Measurements from ENCODE around the gene ZNF892. TPM values are rescaled to one million over a fixed set of nuclear protein-coding genes. Genes with fewer than 3 reads are reported as not detected.

The ZNF892 gene
- total and polyA plus RNA-seq, 2 of the 4 experiments (the other 2 are of a cell fraction): 0.46 to 2.7 TPM

- no peak overlapping the region for H3K4ac ChIP-seq (ENCODE audit: low read depth, low read length)
- no peak for ATAC-seq (ENCODE audit: low read depth)
- no peaks in the 10 kb centered on the region for H3K4me1 ChIP-seq (ENCODE audit: control insufficient read depth, insufficient read depth, low read length)
- H4K8ac ChIP-seq (ENCODE audit: low read depth in 2 of 2, low read length in 2 of 2): no peak overlapping the region
- dilution Hi-C loops (cut with HindIII; ENCODE audit: low sequenced_read_pairs, unreplicated experiment) (no loop called here), in situ Hi-C loops (cut with MboI; ENCODE audit: low sequenced_read_pairs) (no loop called here), intact Hi-C loops (cut with micrococcal nuclease) (loop anchor here (10.0 kb wide), 1 partner anchor 710 kb away; no protein-coding TSS in a partner anchor)
- H3K27me3 ChIP-seq (ENCODE audit: control insufficient read depth, insufficient read depth, low read length): no peaks in the 10 kb centered on the region
- ChIA-PET CTCF (no interaction called here), POLR2A (ENCODE audit: unreplicated experiment) (no interaction called here)
- no peak overlapping the region for H2AK9ac ChIP-seq (replicated peaks; ENCODE audit: low read depth, low read length, poor library complexity)
- no peak overlapping the region for H2AFZ ChIP-seq (replicated peaks; ENCODE audit: low read length, poor library complexity)
- no peaks in the 10 kb centered on the region; the same call in none of the 2 replicates for H3K9me3 ChIP-seq (ENCODE audit: control insufficient read depth, insufficient read depth, low read length)
- 60% methylated on average over 1 of the region's 3 CpGs; no CpG with 5 or more reads in 1 of the 2 experiments for WGBS, 2 experiments (ENCODE audit: extremely low coverage in 2 of 2, insufficient read length in 1 of 2)
- no peaks in the 10 kb centered on the region for H3K9me1 ChIP-seq (ENCODE audit: insufficient read depth, low read length)
- H3K4me2 ChIP-seq (ENCODE audit: low read depth, low read length): no peak overlapping the region
- no peak overlapping the region for H4K91ac ChIP-seq (ENCODE audit: insufficient read depth, low read depth, low read length)
- no peak overlapping the region for H3K27ac ChIP-seq (ENCODE audit: insufficient read depth, low read length)
- DNase-seq: no peak
- no peak overlapping the region for H2AK5ac ChIP-seq (ENCODE audit: low read depth, low read length)
- no peak overlapping the region for H3K56ac ChIP-seq (ENCODE audit: extremely low read depth, insufficient read depth, low read length)
- H4K20me1 ChIP-seq (ENCODE audit: insufficient read depth, low read length): no peaks in the 10 kb centered on the region
- TF ChIP-seq CTCF (conservative IDR thresholded peaks at IDR 0.05; ENCODE audit: low read depth, low read length) (no peak), USF2 (IDR thresholded peaks at IDR 0.05; ENCODE audit: low read depth, low read length) (no peak), BHLHE40 (IDR thresholded peaks at IDR 0.05; ENCODE audit: low read depth, low read length) (no peak), FOS (IDR thresholded peaks at IDR 0.05; ENCODE audit: low read depth, low read length) (no peak), POLR2A (IDR thresholded peaks at IDR 0.05; ENCODE audit: low read depth, low read length) (no peak), MAFK (IDR thresholded peaks at IDR 0.05; ENCODE audit: low read depth, low read length) (no peak), RCOR1 (IDR thresholded peaks at IDR 0.05; ENCODE audit: insufficient replicate concordance, low read length) (no peak), CEBPB (IDR thresholded peaks at IDR 0.05; ENCODE audit: low read depth, low read length) (no peak), CHD1 (IDR thresholded peaks at IDR 0.05; ENCODE audit: low read depth, low read length) (no peak), SMC3 (IDR thresholded peaks at IDR 0.05; ENCODE audit: low read depth, low read length) (no peak), MXI1 (IDR thresholded peaks at IDR 0.05; ENCODE audit: borderline replicate concordance, low read depth, low read length) (no peak), NFE2L2 (IDR thresholded peaks at IDR 0.05; ENCODE audit: low read depth, low read length) (no peak), RAD21 (IDR thresholded peaks at IDR 0.05; ENCODE audit: low read length) (no peak), RFX5 (IDR thresholded peaks at IDR 0.05; ENCODE audit: low read depth, low read length) (no peak), MAZ (IDR thresholded peaks at IDR 0.05; ENCODE audit: borderline replicate concordance, low read depth, low read length) (no peak)
- TF ChIP-seq, protein P1, sequence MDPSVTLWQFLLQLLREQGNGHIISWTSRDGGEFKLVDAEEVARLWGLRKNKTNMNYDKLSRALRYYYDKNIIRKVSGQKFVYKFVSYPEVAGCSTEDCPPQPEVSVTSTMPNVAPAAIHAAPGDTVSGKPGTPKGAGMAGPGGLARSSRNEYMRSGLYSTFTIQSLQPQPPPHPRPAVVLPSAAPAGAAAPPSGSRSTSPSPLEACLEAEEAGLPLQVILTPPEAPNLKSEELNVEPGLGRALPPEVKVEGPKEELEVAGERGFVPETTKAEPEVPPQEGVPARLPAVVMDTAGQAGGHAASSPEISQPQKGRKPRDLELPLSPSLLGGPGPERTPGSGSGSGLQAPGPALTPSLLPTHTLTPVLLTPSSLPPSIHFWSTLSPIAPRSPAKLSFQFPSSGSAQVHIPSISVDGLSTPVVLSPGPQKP (IDR thresholded peaks at IDR 0.05; ENCODE audit: borderline replicate concordance, low read depth, low read length): no peak
- H3K9ac ChIP-seq (ENCODE audit: low read depth, low read length): no peak overlapping the region
- H3K18ac ChIP-seq (ENCODE audit: low read depth, low read length): no peak overlapping the region
- no TSS peak for BruUV-seq (replicated peaks)
- H2BK120ac ChIP-seq (ENCODE audit: low read depth, low read length): no peak overlapping the region
- H3K36me3 ChIP-seq (ENCODE audit: control insufficient read depth, insufficient read depth, low read length): no peaks in the 10 kb centered on the region
- H2BK15ac ChIP-seq (ENCODE audit: low read depth, low read length): no peak overlapping the region
- no peak overlapping the region for H3K23ac ChIP-seq (ENCODE audit: low read depth, low read length)
- H3K14ac ChIP-seq (replicated peaks; ENCODE audit: low read depth, low read length): no peak overlapping the region
- no peak overlapping the region for H2BK5ac ChIP-seq (ENCODE audit: low read depth, low read length, poor library complexity, severe bottlenecking)
- H3K4me3 ChIP-seq (ENCODE audit: insufficient read depth, low read depth, low read length): no peak overlapping the region
- no peaks in the 10 kb centered on the region for H3K79me1 ChIP-seq (ENCODE audit: low read depth in 1 of 2, low read length in 2 of 2)
- H2BK20ac ChIP-seq (ENCODE audit: low read depth, low read length): no peak overlapping the region
- no peak overlapping the region for H4K5ac ChIP-seq (ENCODE audit: low read depth, low read length)
These were observed 27.5 kb downstream of the ZNF892 start for GRCh38 chr2:95234816-95235215.
